Measurements from ENCODE around the gene GFER.
A peak's percentile ranks its signal among the peaks of the same experiment; 100 is the strongest.

The GFER gene

GRCh38 chr16:2033057-2033908 lies 49.3 kb downstream of the GFER start:
- peak; percentile 79 for DNase-seq (ENCODE audit: low read depth)
- H3K4me3 ChIP-seq (ENCODE audit: low read length), result peak overlapping the region; percentile 42
- TF ChIP-seq CTCF (conservative IDR thresholded peaks at IDR 0.05; ENCODE audit: low read length), result no peak

- peak overlapping the region; percentile 42 for H3K4me3 ChIP-seq (ENCODE audit: low read length)
- peak; percentile 49 for DNase-seq (ENCODE audit: low read depth)
Observed at GRCh38 chr16:2033909-2034695, 50.1 kb downstream of the GFER start.

- TF ChIP-seq CTCF (conservative IDR thresholded peaks at IDR 0.05; ENCODE audit: low read length), result no peak
- DNase-seq (ENCODE audit: low read depth), result no peak
- H3K4me3 ChIP-seq (ENCODE audit: low read length), result peak overlapping the region; percentile 39
Observed at GRCh38 chr16:2034696-2035430, 50.9 kb downstream of the GFER start.

- peak overlapping the region; percentile 39 for H3K4me3 ChIP-seq (ENCODE audit: low read length)
- TF ChIP-seq CTCF (conservative IDR thresholded peaks at IDR 0.05; ENCODE audit: low read length), result no peak
- DNase-seq (ENCODE audit: low read depth), result peak; percentile 86
Observed at GRCh38 chr16:2035431-2036199, 51.6 kb downstream of the GFER start.

GRCh38 chr16:2036200-2036966 lies 52.4 kb downstream of the GFER start:
- H3K4me3 ChIP-seq (ENCODE audit: low read length), result peak overlapping the region; percentile 36
- no peak for TF ChIP-seq CTCF (conservative IDR thresholded peaks at IDR 0.05; ENCODE audit: low read length)
- DNase-seq (ENCODE audit: low read depth), result no peak

- TF ChIP-seq CTCF (conservative IDR thresholded peaks at IDR 0.05; ENCODE audit: low read length), result no peak
- no peak for DNase-seq (ENCODE audit: low read depth)
- H3K4me3 ChIP-seq (ENCODE audit: low read length), result no peak overlapping the region
Observed at GRCh38 chr16:2037115-2037514, 53.1 kb downstream of the GFER start.
